ENCODE results near the gene MED23.
"Not testable (repeated sequence)": the region's sequence is repeated elsewhere in the genome, so short reads cannot be mapped to it uniquely, and the experiment has no call there.

The MED23 gene

GRCh38 chr6:131568726-131569125 lies 59.3 kb downstream of the MED23 start:
- no peak for DNase-seq

GRCh38 chr6:131565056-131565455 lies 63.0 kb downstream of the MED23 start:
- DNase-seq, result no peak

- no peak for DNase-seq
These were observed 65.9 kb downstream of the MED23 start for GRCh38 chr6:131561925-131562707.

GRCh38 chr6:131558922-131559321 lies 69.1 kb downstream of the MED23 start:
- DNase-seq, result no peak

GRCh38 chr6:131555992-131556391 lies 72.0 kb downstream of the MED23 start:
- no peak for DNase-seq

- no peak for DNase-seq
These were observed 75.5 kb downstream of the MED23 start for GRCh38 chr6:131552572-131552971.

GRCh38 chr6:131551902-131552301 lies 76.1 kb downstream of the MED23 start:
- no peak for DNase-seq

GRCh38 chr6:131549811-131550210 lies 78.2 kb downstream of the MED23 start:
- no peak for DNase-seq

GRCh38 chr6:131548441-131548840 lies 79.6 kb downstream of the MED23 start:
- no peak for DNase-seq

GRCh38 chr6:131547488-131547887 lies 80.6 kb downstream of the MED23 start:
- DNase-seq, result no peak

- no peak for DNase-seq
These were observed 82.7 kb downstream of the MED23 start for GRCh38 chr6:131545317-131545716.

GRCh38 chr6:131538615-131539014 lies 89.4 kb downstream of the MED23 start:
- not testable (repeated sequence) for DNase-seq

- no peak for DNase-seq
These were observed 95.4 kb downstream of the MED23 start for GRCh38 chr6:131532580-131533039.

- DNase-seq, result not testable (repeated sequence)
These were observed 96.4 kb downstream of the MED23 start for GRCh38 chr6:131531681-131532080.

- not testable (repeated sequence) for DNase-seq
These were observed 97.1 kb downstream of the MED23 start for GRCh38 chr6:131530936-131531335.

GRCh38 chr6:131524695-131525336 lies 103.2 kb downstream of the MED23 start:
- no peak for DNase-seq

- DNase-seq, result no peak
These were observed 103.9 kb downstream of the MED23 start for GRCh38 chr6:131523988-131524673.

Data from NCI-H226 (cell line).